Neural cell (in vitro differentiated cells): Measurements from ENCODE around the gene DNAI1. TPM values are rescaled to one million over a fixed set of nuclear protein-coding genes. Genes with fewer than 3 reads are reported as not detected.

ENCODE experiments used
- H2AFZ ChIP-seq: fragments of 200-600, 300-800 bp; sonication (generic), shearing (Covaris generic); 2 replicates; pipeline ENCODE4 v1.6.0; 2014; ENCODE audit warnings: low read depth, mild to moderate bottlenecking, antibody characterized with exemption, low read length, moderate library complexity
- H3F3A ChIP-seq: fragments of 200-600 bp; shearing (Covaris generic); 2 replicates; pipeline ENCODE4 v1.6.1; 2016; ENCODE audit warnings: mild to moderate bottlenecking, moderate library complexity, mixed read lengths, antibody characterized with exemption, low read length; ENCODE audit not compliant: insufficient read depth, poor library complexity, severe bottlenecking
- H3K27ac ChIP-seq: fragments of 200-600, 300-800 bp; sonication (generic), shearing (Covaris generic); 2 replicates; pipeline ENCODE4 v1.5.1; 2014; ENCODE audit warnings: mild to moderate bottlenecking, low read length, moderate library complexity
- H3K27me3 ChIP-seq: fragments of 300-800, 200-600 bp; sonication (generic), shearing (Covaris generic); 2 replicates; pipeline ENCODE4 v1.6.0; 2014; ENCODE audit warnings: mild to moderate bottlenecking, low read depth, low read length, moderate library complexity; ENCODE audit not compliant: insufficient read depth
- H3K36me3 ChIP-seq: fragments of 300-800, 200-600 bp; sonication (generic), shearing (Covaris generic); 2 replicates; pipeline ENCODE4 v1.5.1; 2014; ENCODE audit warnings: mild to moderate bottlenecking, antibody characterized with exemption, low read length, moderate library complexity; ENCODE audit not compliant: insufficient read depth
- H3K4me2 ChIP-seq: fragments of 300-800, 200-600 bp; sonication (generic), shearing (Covaris generic); 2 replicates; pipeline ENCODE4 v1.6.0; 2014; ENCODE audit warnings: mild to moderate bottlenecking, low read length
- H3K4me3 ChIP-seq: fragments of 300-800, 200-600 bp; sonication (generic), shearing (Covaris generic); 2 replicates; pipeline ENCODE4 v1.5.1; 2014; ENCODE audit warnings: mild to moderate bottlenecking, low read length, moderate library complexity
- H3K79me2 ChIP-seq: fragments of 200-600 bp; shearing (Covaris generic); replicated peaks from 2 replicates; pipeline ENCODE4 v1.6.0; 2014; ENCODE audit warnings: mild to moderate bottlenecking, low read length, moderate library complexity; ENCODE audit not compliant: insufficient read depth
- H3K9ac ChIP-seq: fragments of 300-800, 200-600 bp; sonication (generic), shearing (Covaris generic); 2 replicates; pipeline ENCODE4 v1.6.1; 2016; ENCODE audit warnings: mild to moderate bottlenecking, low read length, mixed read lengths
- H3K9me2 ChIP-seq: fragments of 200-600 bp; shearing (Covaris generic); 2 replicates; pipeline ENCODE4 v1.6.1; 2016; ENCODE audit warnings: mild to moderate bottlenecking, low read length, mixed read lengths; ENCODE audit not compliant: insufficient read depth
- H3K9me3 ChIP-seq: fragments of 200-600, 300-800 bp; sonication (generic), shearing (Covaris generic); 2 replicates; pipeline ENCODE4 v1.6.1; 2016; ENCODE audit warnings: mild to moderate bottlenecking, mixed run types, low read length, moderate library complexity, mixed read lengths
- H4K20me1 ChIP-seq: fragments of 200-600 bp; shearing (Covaris generic); 2 replicates; pipeline ENCODE4 v1.6.1; 2016; ENCODE audit warnings: mild to moderate bottlenecking, mixed run types; ENCODE audit not compliant: insufficient read depth
- CTCF ChIP-seq: fragments of 450-650 bp; IDR thresholded peaks from 2 replicates; pipeline ENCODE4 v1.5.1; 2014; ENCODE audit warnings: antibody characterized with exemption, mild to moderate bottlenecking, moderate library complexity; ENCODE audit not compliant: poor library complexity, severe bottlenecking
- EP300 ChIP-seq: fragments of 450-650 bp; conservative IDR thresholded peaks from 2 replicates; pipeline ENCODE4 v1.6.1; 2014; ENCODE audit warnings: antibody characterized with exemption, mild to moderate bottlenecking, moderate library complexity; ENCODE audit not compliant: poor library complexity, severe bottlenecking
- EZH2 ChIP-seq: fragments of 200-600, 300-800 bp; shearing (Covaris generic), sonication (generic); IDR thresholded peaks from 2 replicates; pipeline ENCODE4 v1.6.1; 2014; ENCODE audit warnings: antibody characterized with exemption, low read length, borderline replicate concordance, mild to moderate bottlenecking; ENCODE audit not compliant: insufficient read depth, poor library complexity, severe bottlenecking
- MXI1 ChIP-seq: fragments of 450-650 bp; conservative IDR thresholded peaks from 2 replicates; pipeline ENCODE4 v1.6.1; 2014; ENCODE audit warnings: antibody characterized with exemption, mild to moderate bottlenecking; ENCODE audit not compliant: poor library complexity, severe bottlenecking
- POLR2AphosphoS5 ChIP-seq: IDR thresholded peaks from 2 replicates; pipeline ENCODE4 v1.6.1; 2012
- RAD21 ChIP-seq: fragments of 450-650 bp; conservative IDR thresholded peaks from 2 replicates; pipeline ENCODE4 v1.6.1; 2014; ENCODE audit warnings: antibody characterized with exemption, mild to moderate bottlenecking, moderate library complexity
- REST ChIP-seq: IDR thresholded peaks from 2 replicates; pipeline ENCODE4 v1.6.1; 2012; ENCODE audit warnings: borderline replicate concordance
- SMC3 ChIP-seq: fragments of 450-650 bp; conservative IDR thresholded peaks from 2 replicates; pipeline ENCODE4 v1.6.1; 2014; ENCODE audit warnings: antibody characterized with exemption, mild to moderate bottlenecking, moderate library complexity; ENCODE audit not compliant: poor library complexity
- TAF1 ChIP-seq: IDR thresholded peaks from 2 replicates; pipeline ENCODE4 v1.6.1; 2012; ENCODE audit warnings: low read depth
- polyA plus RNA-seq: library from polyadenylated mRNA; depleted of rRNA; stranded (reverse); fragments of >200 nt; gene quantifications from 2 replicates; pipeline ENCODE4 v1.2.3, GENCODE V29; 2014

DNAI1 gene
- polyA plus RNA-seq, 1 donor from 2014 or later: 0.99 TPM

- Histone ChIP-seq H3K4me2 (no peak overlapping the region), H2AFZ (no peak overlapping the region), H3K27me3 (no peaks in the 10 kb centered on the region), H3F3A (no peaks in the 10 kb centered on the region), H3K79me2 (no peaks in the 10 kb centered on the region), H3K9me2 (no peaks in the 10 kb centered on the region), H3K9me3 (no peaks in the 10 kb centered on the region), H4K20me1 (no peaks in the 10 kb centered on the region), H3K27ac (no peak overlapping the region), H3K4me3 (no peak overlapping the region), H3K9ac (no peak overlapping the region), H3K36me3 (no peaks in the 10 kb centered on the region)
- TF ChIP-seq RAD21 (no peak), POLR2AphosphoS5 (no peak), CTCF (no peak), SMC3 (no peak), EZH2 (no peak), REST (no peak), EP300 (no peak), MXI1 (no peak), TAF1 (no peak)
These were observed 26.1 kb downstream of the DNAI1 start for GRCh38 chr9:34484678-34485077.

GRCh38 chr9:34485822-34486221 lies 27.2 kb downstream of the DNAI1 start:
- Histone ChIP-seq H3K27ac (no peak overlapping the region), H3F3A (no peaks in the 10 kb centered on the region), H2AFZ (no peak overlapping the region), H3K9ac (no peak overlapping the region), H3K27me3 (no peaks in the 10 kb centered on the region), H3K4me3 (no peak overlapping the region), H3K9me3 (no peaks in the 10 kb centered on the region), H3K36me3 (no peaks in the 10 kb centered on the region), H3K4me2 (no peak overlapping the region), H4K20me1 (no peaks in the 10 kb centered on the region), H3K9me2 (no peaks in the 10 kb centered on the region), H3K79me2 (no peaks in the 10 kb centered on the region)
- TF ChIP-seq EP300 (no peak), POLR2AphosphoS5 (no peak), SMC3 (no peak), EZH2 (no peak), TAF1 (no peak), RAD21 (no peak), REST (no peak), MXI1 (no peak)
